Omental fat pad (tissue), 4 donors: ENCODE data around the gene ZPLD1. TPM values are rescaled to one million over a fixed set of nuclear protein-coding genes. Genes with fewer than 3 reads are reported as not detected.

Experiments
- ATAC-seq: fragments of 150-250 bp; one replicate; pipeline ENCODE4 v1.9.1; 2016; ENCODE audit warnings: mild to moderate bottlenecking, moderate library complexity; ENCODE audit not compliant: low FRiP score
- DNase-seq: peaks from one replicate; pipeline ENCODE4 v3.0.0-alpha.2; 2019; ENCODE audit warnings: low spot score
- CTCF ChIP-seq, 3 donors: fragments of 450-650 bp; IDR thresholded peaks; one replicate each; pipeline ENCODE4 v1.5.1; 2016 to 2017; ENCODE audit warnings: antibody characterized with exemption in 3 of 3, mild to moderate bottlenecking in 3 of 3, moderate library complexity in 2 of 3
- total RNA-seq, 4 donors: library from RNA; depleted of rRNA; stranded (reverse); fragments of >200 nt; gene quantifications; one replicate each; pipeline ENCODE4 v1.1.0, GENCODE V29; 2016

ZPLD1 gene
- total RNA-seq, 4 donors from 2014 or later = not detected

- ATAC-seq = no peak
- no peak for DNase-seq
- no peak for TF ChIP-seq CTCF (IDR thresholded peaks at IDR 0.05)
These were observed 76.4 kb downstream of the ZPLD1 start for GRCh38 chr3:102511168-102511567.

GRCh38 chr3:102511639-102512038 is 76.8 kb downstream of the ZPLD1 start:
- no peak for TF ChIP-seq CTCF (IDR thresholded peaks at IDR 0.05)
- DNase-seq (no peak), ATAC-seq (no peak)

- TF ChIP-seq CTCF (IDR thresholded peaks at IDR 0.05) = no peak
- DNase-seq (no peak), ATAC-seq (no peak)
These were observed 78.1 kb downstream of the ZPLD1 start for GRCh38 chr3:102512734-102513504.

GRCh38 chr3:102514241-102514640 is 79.4 kb downstream of the ZPLD1 start:
- TF ChIP-seq CTCF (IDR thresholded peaks at IDR 0.05) = no peak
- ATAC-seq (no peak), DNase-seq (no peak)

- ATAC-seq = no peak
- DNase-seq = no peak
- TF ChIP-seq CTCF (IDR thresholded peaks at IDR 0.05) = no peak
These were observed 86.4 kb downstream of the ZPLD1 start for GRCh38 chr3:102521246-102521645.

GRCh38 chr3:102525624-102526023 is 90.8 kb downstream of the ZPLD1 start:
- TF ChIP-seq CTCF (IDR thresholded peaks at IDR 0.05) = no peak
- DNase-seq = no peak

GRCh38 chr3:102526865-102527264 is 92.0 kb downstream of the ZPLD1 start:
- DNase-seq (no peak), ATAC-seq (no peak)
- no peak for TF ChIP-seq CTCF (IDR thresholded peaks at IDR 0.05)

More at GRCh38 chr3:102525624-102526023, 90.8 kb downstream of the ZPLD1 start:
- no peak for ATAC-seq
